ENCODE results near the gene LIMK1. TPM values are rescaled to one million over a fixed set of nuclear protein-coding genes. Genes with fewer than 3 reads are reported as not detected.

LIMK1 gene
- total RNA-seq, 1 experiment from 2014 or later, result 56.3 TPM

- CTCF ChIA-PET, result no interaction called here
Measured at GRCh38 chr7:74058486-74058885, 25.1 kb upstream of the LIMK1 start.

GRCh38 chr7:74059037-74059436 is 24.6 kb upstream of the LIMK1 start:
- Histone ChIP-seq H3K9ac (ENCODE audit: low read length) (no peak overlapping the region), H3K27ac (ENCODE audit: low read depth, low read length) (no peak overlapping the region), H3K27me3 (ENCODE audit: insufficient read depth, low read length) (peaks cover 3% of the 10 kb centered on the region), H2AFZ (ENCODE audit: low read depth, low read length, poor library complexity, severe bottlenecking) (no peak overlapping the region), H3K79me2 (ENCODE audit: insufficient read depth, low read length) (no peaks in the 10 kb centered on the region), H3K4me1 (ENCODE audit: control insufficient read depth in 1 of 2, insufficient read depth in 2 of 2, low read length in 2 of 2) (peaks cover 15 to 31% of the 10 kb centered on the region in 2 experiments), H3K9me3 (ENCODE audit: control insufficient read depth in 1 of 2, insufficient read depth in 1 of 2, low read depth in 1 of 2, low read length in 2 of 2) (no peaks in the 10 kb centered on the region), H3K4me3 (replicated peaks in 1 of 2; ENCODE audit: low read depth in 1 of 2, low read length in 2 of 2) (no peak overlapping the region), H4K20me1 (ENCODE audit: insufficient read depth) (no peaks in the 10 kb centered on the region), H3K36me3 (ENCODE audit: control insufficient read depth in 1 of 2, insufficient read depth in 2 of 2, low read length in 2 of 2) (no peaks in the 10 kb centered on the region), H3K4me2 (ENCODE audit: low read length) (no peak overlapping the region), H3K9me2 (ENCODE audit: insufficient read depth) (no peaks in the 10 kb centered on the region)
- ChIA-PET POLR2A (interaction anchor here (1.7 kb wide), 1 partner anchor 124 kb away, joined by 5 read pairs; no protein-coding TSS in a partner anchor), RAD21 (ENCODE audit: low non-redundant PET in 1 of 2, low total read pairs in 2 of 2, uncharacterized antibody in 2 of 2, unreplicated experiment in 2 of 2) (no interaction called here), CTCF (interaction anchor here (1.0 to 1.8 kb wide), 3 partner anchors 8 to 32 kb away, joined by 3 to 8 read pairs (median 3); no protein-coding TSS in a partner anchor)
- DNase-seq (ENCODE audit: low read depth, low spot score) (no peak), ATAC-seq (no peak)
- intact Hi-C loops (cut with micrococcal nuclease), result no loop called here
- no TSS peak for BruUV-seq (replicated peaks)
- no peak for TF ChIP-seq FOSL1 (IDR thresholded peaks at IDR 0.05; ENCODE audit: low read depth)
- no peak for TF ChIP-seq RAD21 (IDR thresholded peaks at IDR 0.05; ENCODE audit: low read depth)
- TF ChIP-seq REST (IDR thresholded peaks at IDR 0.05; ENCODE audit: low read depth), result no peak
- TF ChIP-seq ATF3 (IDR thresholded peaks at IDR 0.05), result no peak
- no peak for TF ChIP-seq ZBTB33 (IDR thresholded peaks at IDR 0.05; ENCODE audit: extremely low read depth, insufficient replicate concordance, low read length)
- TF ChIP-seq ELF1 (IDR thresholded peaks at IDR 0.05; ENCODE audit: borderline replicate concordance, low read depth), result no peak
- no peak for TF ChIP-seq POLR2A (IDR thresholded peaks at IDR 0.05; ENCODE audit: borderline replicate concordance, extremely low read depth, insufficient read depth, insufficient read length)
- no peak for TF ChIP-seq ZNF274 (IDR thresholded peaks at IDR 0.05; ENCODE audit: low read depth, low read length)
- TF ChIP-seq EGR1 (IDR thresholded peaks at IDR 0.05; ENCODE audit: low read depth), result no peak

More at GRCh38 chr7:74058486-74058885, 25.1 kb upstream of the LIMK1 start:
- Histone ChIP-seq H3K9me3 (ENCODE audit: control insufficient read depth in 1 of 2, insufficient read depth in 1 of 2, low read depth in 1 of 2, low read length in 2 of 2) (no peaks in the 10 kb centered on the region), H3K4me3 (replicated peaks in 1 of 2; ENCODE audit: low read depth in 1 of 2, low read length in 2 of 2) (no peak overlapping the region), H4K20me1 (ENCODE audit: insufficient read depth) (no peaks in the 10 kb centered on the region), H3K27me3 (ENCODE audit: insufficient read depth, low read length) (peaks cover 3% of the 10 kb centered on the region), H3K4me2 (ENCODE audit: low read length) (no peak overlapping the region), H3K79me2 (ENCODE audit: insufficient read depth, low read length) (no peaks in the 10 kb centered on the region), H3K9ac (ENCODE audit: low read length) (no peak overlapping the region), H3K9me2 (ENCODE audit: insufficient read depth) (no peaks in the 10 kb centered on the region), H2AFZ (ENCODE audit: low read depth, low read length, poor library complexity, severe bottlenecking) (no peak overlapping the region), H3K27ac (ENCODE audit: low read depth, low read length) (no peak overlapping the region), H3K4me1 (ENCODE audit: control insufficient read depth in 1 of 2, insufficient read depth in 2 of 2, low read length in 2 of 2) (peaks cover 15 to 31% of the 10 kb centered on the region in 2 experiments), H3K36me3 (ENCODE audit: control insufficient read depth in 1 of 2, insufficient read depth in 2 of 2, low read length in 2 of 2) (no peaks in the 10 kb centered on the region)
- RAD21 ChIA-PET (ENCODE audit: low non-redundant PET in 1 of 2, low total read pairs in 2 of 2, uncharacterized antibody in 2 of 2, unreplicated experiment in 2 of 2), result no interaction called here
- intact Hi-C loops (cut with micrococcal nuclease), result no loop called here
- POLR2A ChIA-PET, result no interaction called here
- DNase-seq (ENCODE audit: low read depth, low spot score) (no peak), ATAC-seq (no peak)
- BruUV-seq (replicated peaks), result no TSS peak
- no peak for TF ChIP-seq ZFX (IDR thresholded peaks at IDR 0.05)
- no peak for TF ChIP-seq CEBPB (IDR thresholded peaks at IDR 0.05; ENCODE audit: low read depth)
- no peak for TF ChIP-seq CBX3 (IDR thresholded peaks at IDR 0.05; ENCODE audit: low read depth)
- no peak for TF ChIP-seq EZH2phosphoT487 (IDR thresholded peaks at IDR 0.05; ENCODE audit: borderline replicate concordance)
- TF ChIP-seq TCF7L2 (IDR thresholded peaks at IDR 0.05; ENCODE audit: borderline replicate concordance, extremely low read depth, insufficient read depth, insufficient read length), result no peak
- TF ChIP-seq ELF1 (IDR thresholded peaks at IDR 0.05; ENCODE audit: borderline replicate concordance, low read depth), result no peak
- TF ChIP-seq RAD21 (IDR thresholded peaks at IDR 0.05; ENCODE audit: low read depth), result no peak
- no peak for TF ChIP-seq SIN3A (IDR thresholded peaks at IDR 0.05; ENCODE audit: low read depth)
- TF ChIP-seq EGR1 (IDR thresholded peaks at IDR 0.05; ENCODE audit: low read depth), result no peak
- no peak for TF ChIP-seq SP1 (IDR thresholded peaks at IDR 0.05; ENCODE audit: low read depth)
- TF ChIP-seq ATF3 (IDR thresholded peaks at IDR 0.05), result no peak
- no peak for TF ChIP-seq JUND (IDR thresholded peaks at IDR 0.05)
- TF ChIP-seq POLR2AphosphoS5 (IDR thresholded peaks at IDR 0.05; ENCODE audit: low read depth, low read length), result no peak
- TF ChIP-seq SRF (IDR thresholded peaks at IDR 0.05; ENCODE audit: low read depth), result no peak
- no peak for TF ChIP-seq POLR2A (IDR thresholded peaks at IDR 0.05; ENCODE audit: borderline replicate concordance, extremely low read depth, insufficient read depth, insufficient read length)

All from HCT116 (cell line).